ENCODE results near the gene ZNF620.
A peak's percentile ranks its signal among the peaks of the same experiment; 100 is the strongest.
"Not testable (repeated sequence)": the region's sequence is repeated elsewhere in the genome, so short reads cannot be mapped to it uniquely, and the experiment has no call there.

The ZNF620 gene

GRCh38 chr3:40502034-40502433, 3.8 kb upstream of the ZNF620 start:
- DNase-seq (ENCODE audit: low read depth), result no peak

GRCh38 chr3:40504636-40505430, 1.0 kb upstream of the ZNF620 start:
- peak; percentile 97 for DNase-seq (ENCODE audit: low read depth)

- no peak for DNase-seq (ENCODE audit: low read depth)
Observed at GRCh38 chr3:40511031-40511718, 5.3 kb downstream of the ZNF620 start.

- no peak for DNase-seq (ENCODE audit: low read depth)
Observed at GRCh38 chr3:40516201-40516600, 10.4 kb downstream of the ZNF620 start.

GRCh38 chr3:40518067-40518466, 12.2 kb downstream of the ZNF620 start:
- DNase-seq (ENCODE audit: low read depth), result no peak

- DNase-seq (ENCODE audit: low read depth), result no peak
Observed at GRCh38 chr3:40518848-40519247, 13.0 kb downstream of the ZNF620 start.

- no peak for DNase-seq (ENCODE audit: low read depth)
Observed at GRCh38 chr3:40521254-40521653, 15.4 kb downstream of the ZNF620 start.

- DNase-seq (ENCODE audit: low read depth), result no peak
Observed at GRCh38 chr3:40523781-40524180, 17.9 kb downstream of the ZNF620 start.

- DNase-seq (ENCODE audit: low read depth), result no peak
Observed at GRCh38 chr3:40524222-40524567, 18.4 kb downstream of the ZNF620 start.

- peak; percentile 74 for DNase-seq (ENCODE audit: low read depth)
Observed at GRCh38 chr3:40524568-40525285, 18.9 kb downstream of the ZNF620 start, which contains the start of gene ZNF621. Gene ZNF621 (plus strand): TSS chr3:40524960. CDS start chr3:40525841, 881 bp downstream.

- no peak for DNase-seq (ENCODE audit: low read depth)
Observed at GRCh38 chr3:40528426-40528825, 22.6 kb downstream of the ZNF620 start.

- no peak for DNase-seq (ENCODE audit: low read depth)
Observed at GRCh38 chr3:40532252-40532651, 26.4 kb downstream of the ZNF620 start.

GRCh38 chr3:40534283-40534682, 28.4 kb downstream of the ZNF620 start:
- no peak for DNase-seq (ENCODE audit: low read depth)

- DNase-seq (ENCODE audit: low read depth), result peak; percentile 81
Observed at GRCh38 chr3:40546816-40547215, 41.0 kb downstream of the ZNF620 start.

GRCh38 chr3:40550167-40550566, 44.3 kb downstream of the ZNF620 start:
- DNase-seq (ENCODE audit: low read depth), result peak; percentile 2

- DNase-seq (ENCODE audit: low read depth), result no peak
Observed at GRCh38 chr3:40557575-40558161, 51.8 kb downstream of the ZNF620 start.

- not testable (repeated sequence) for DNase-seq (ENCODE audit: low read depth)
Observed at GRCh38 chr3:40562482-40562881, 56.6 kb downstream of the ZNF620 start.

- DNase-seq (ENCODE audit: low read depth), result not testable (repeated sequence)
Observed at GRCh38 chr3:40565629-40566028, 59.8 kb downstream of the ZNF620 start.

GRCh38 chr3:40566694-40567093, 60.9 kb downstream of the ZNF620 start:
- DNase-seq (ENCODE audit: low read depth), result no peak
